Kasumi-1 (cell line): ENCODE measurements around the gene ETV3.
"Not testable (repeated sequence)": the region's sequence is repeated elsewhere in the genome, so short reads cannot be mapped to it uniquely, and the experiment has no call there.

Source experiments
- DNase-seq, 2 experiments: peaks; one replicate each; lab custom pipeline; 2025; lab: John Stamatoyannopoulos, UW

Gene ETV3

GRCh38 chr1:157112186-157112867 lies 25.9 kb downstream of the ETV3 start:
- no peak for DNase-seq

GRCh38 chr1:157111396-157112165 lies 26.6 kb downstream of the ETV3 start:
- no peak for DNase-seq

- no peak for DNase-seq
Observed at GRCh38 chr1:157110686-157111085, 27.5 kb downstream of the ETV3 start.

DNA sequence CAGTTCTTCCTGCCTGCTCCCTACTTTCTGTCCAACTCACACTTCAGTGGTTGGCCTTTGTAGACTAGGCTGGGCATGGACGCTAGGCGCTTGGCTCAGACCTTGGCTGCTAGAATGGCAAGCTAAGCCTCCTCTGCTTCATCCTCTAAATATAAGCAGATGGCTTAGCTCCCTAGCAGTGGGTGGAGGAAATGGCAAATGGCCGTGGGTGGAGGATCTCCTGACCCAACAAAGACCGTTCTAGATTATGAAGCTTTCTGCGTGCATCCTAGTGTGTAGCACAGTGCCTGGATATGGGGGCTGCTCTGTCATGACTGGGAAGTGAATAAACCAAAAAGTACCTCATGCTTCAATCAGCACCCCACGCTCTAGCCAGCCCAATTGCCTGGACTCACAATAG lies 28.2 kb downstream of the ETV3 start:
- no peak for DNase-seq

- DNase-seq = no peak
Observed at GRCh38 chr1:157108448-157108847, 29.7 kb downstream of the ETV3 start.

DNA sequence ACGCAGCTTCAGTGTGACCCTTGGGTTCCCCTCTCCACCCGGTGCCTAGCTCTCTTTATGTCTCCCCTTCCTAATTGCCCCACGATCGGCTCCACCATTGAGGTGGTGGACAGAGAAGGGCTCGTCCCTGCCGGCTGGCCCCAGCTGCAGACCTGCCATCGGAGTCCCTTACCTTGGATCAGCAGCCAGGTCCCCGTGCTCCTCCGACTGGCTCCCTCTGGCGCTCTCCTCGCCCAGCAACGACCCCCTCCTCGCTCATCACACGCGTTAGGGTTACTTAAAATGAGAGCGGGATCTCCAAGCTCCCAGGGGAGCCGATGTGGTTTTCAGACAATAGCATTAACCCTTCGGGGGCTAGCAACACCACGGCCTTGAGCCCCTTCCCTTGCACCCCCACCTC lies 30.5 kb downstream of the ETV3 start:
- DNase-seq = no peak

DNA sequence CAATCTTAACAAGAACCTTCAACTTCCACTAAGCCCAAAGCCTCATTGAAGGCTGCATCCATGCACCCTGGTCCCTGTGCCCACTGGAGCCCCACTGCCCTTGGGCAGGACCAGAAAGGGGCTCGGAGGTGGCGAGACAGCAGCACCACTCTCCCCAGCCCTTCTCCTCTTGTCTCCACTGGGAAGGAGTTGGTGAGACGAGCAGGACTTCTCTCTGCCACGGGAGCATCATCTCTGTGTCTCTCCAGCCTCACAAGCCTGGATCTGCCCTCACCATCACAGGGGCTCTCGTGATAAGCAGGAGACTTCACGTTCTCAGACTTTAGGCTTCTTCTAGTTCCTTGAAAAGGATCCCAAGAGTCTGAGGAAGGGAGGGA lies 31.4 kb downstream of the ETV3 start:
- no peak for DNase-seq

GRCh38 chr1:157105988-157106812 lies 32.0 kb downstream of the ETV3 start:
- no peak for DNase-seq

GRCh38 chr1:157105298-157105987 lies 32.8 kb downstream of the ETV3 start:
- no peak for DNase-seq

- DNase-seq = no peak
Observed at GRCh38 chr1:157104598-157105293, 33.4 kb downstream of the ETV3 start.

DNA sequence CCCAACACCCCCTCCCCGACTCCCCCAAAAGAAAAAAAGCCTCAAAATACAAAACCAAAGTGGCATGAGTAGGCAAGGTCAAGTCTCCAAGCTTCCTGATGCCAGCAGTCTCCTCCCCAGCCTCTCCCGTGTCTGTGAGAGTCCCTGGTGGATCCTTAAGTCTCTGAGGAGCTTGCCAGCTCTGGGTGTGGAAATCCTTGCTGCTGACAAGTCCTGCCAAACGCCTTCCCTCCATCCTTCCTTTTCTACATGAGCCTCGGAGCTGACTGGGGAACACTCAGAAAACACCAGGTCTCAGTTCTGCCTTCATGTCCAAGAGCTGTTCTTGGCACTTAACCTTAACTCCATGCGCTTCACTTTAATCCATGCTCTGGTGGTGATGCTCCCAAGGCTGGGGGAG lies 34.9 kb downstream of the ETV3 start:
- no peak for DNase-seq

GRCh38 chr1:157101149-157101548 lies 37.0 kb downstream of the ETV3 start:
- no peak for DNase-seq

- DNase-seq = no peak
Observed at GRCh38 chr1:157099633-157100009, 38.6 kb downstream of the ETV3 start, which contains the start of gene ETV3L. Gene ETV3L (minus strand): TSS chr1:157099808. CDS start chr1:157099523, 285 bp downstream.

DNA sequence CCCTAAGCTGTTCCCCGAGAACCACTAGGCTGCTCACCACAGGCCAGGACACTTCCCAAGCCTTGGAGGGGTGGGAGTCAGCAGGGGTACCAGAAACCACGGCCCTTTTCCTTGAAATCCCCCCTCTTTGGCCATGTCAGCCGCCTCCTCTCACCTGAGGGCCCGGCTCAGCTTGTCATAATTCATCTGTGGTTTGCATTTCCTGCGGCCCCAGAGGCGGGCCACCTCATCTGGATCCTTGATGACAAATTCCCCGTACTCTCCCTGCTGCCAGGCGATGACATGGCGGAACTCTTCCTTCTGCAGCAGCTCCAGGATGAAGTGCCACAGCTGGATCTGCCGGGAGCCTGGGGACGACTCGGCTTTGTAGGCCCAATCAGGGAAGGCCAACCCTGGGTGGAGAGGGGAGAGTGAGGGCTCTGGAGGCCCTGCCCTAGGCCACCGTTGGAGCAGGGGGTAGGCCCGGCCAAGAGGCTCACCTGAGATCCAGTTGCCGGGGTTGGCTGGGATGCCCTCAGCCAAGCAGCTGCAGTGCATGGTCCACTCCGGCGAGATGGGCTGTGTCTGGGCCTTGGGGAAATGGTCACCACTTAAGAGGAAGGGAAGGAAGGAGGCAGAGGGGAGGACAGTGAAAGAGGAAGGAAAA lies 39.1 kb downstream of the ETV3 start:
- not testable (repeated sequence) for DNase-seq

DNA sequence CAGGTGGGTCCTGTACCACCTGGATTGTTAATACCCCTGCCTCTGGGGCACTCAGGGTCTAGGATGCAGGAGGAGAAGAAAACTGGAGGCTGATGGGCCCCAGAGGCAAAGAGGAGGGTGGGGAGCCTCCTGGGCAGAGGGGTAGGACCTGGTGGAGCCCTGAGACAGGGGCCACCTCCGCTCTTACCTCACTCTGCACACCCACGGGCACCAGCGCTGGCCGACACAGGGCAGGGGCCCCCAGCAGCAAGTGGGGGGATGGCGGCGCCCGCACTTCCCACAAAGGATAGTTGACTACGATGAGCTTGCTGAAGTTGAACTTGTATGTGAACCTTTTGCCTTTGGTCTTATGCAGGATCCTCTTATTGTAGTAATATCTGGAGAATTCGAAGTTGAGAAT lies 39.7 kb downstream of the ETV3 start:
- DNase-seq = no peak

DNA sequence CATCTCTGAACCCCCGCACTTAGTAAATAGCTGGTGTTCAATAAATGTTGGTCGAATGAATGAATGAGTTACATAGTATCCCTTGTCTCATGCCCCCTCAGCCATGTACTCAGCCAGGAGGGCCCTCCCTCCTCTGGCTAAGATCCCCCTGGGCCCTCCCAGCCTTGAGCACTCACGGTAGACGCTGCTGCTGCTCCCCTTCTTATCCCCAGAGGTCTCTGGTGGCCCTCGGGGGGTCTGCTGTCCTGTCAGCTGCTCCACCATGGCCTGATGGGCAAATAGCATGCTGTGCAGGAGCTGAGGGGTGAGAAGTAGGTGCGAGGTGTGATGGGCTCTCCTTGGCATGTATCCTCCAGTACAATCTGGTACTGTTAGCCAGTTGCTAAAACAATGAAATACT lies 40.5 kb downstream of the ETV3 start:
- no peak for DNase-seq

- DNase-seq = no peak
Observed at GRCh38 chr1:157096881-157097280, 41.3 kb downstream of the ETV3 start.

- DNase-seq = no peak
Observed at GRCh38 chr1:157095551-157095950, 42.6 kb downstream of the ETV3 start.

GRCh38 chr1:157095091-157095490 lies 43.1 kb downstream of the ETV3 start:
- no peak for DNase-seq

DNA sequence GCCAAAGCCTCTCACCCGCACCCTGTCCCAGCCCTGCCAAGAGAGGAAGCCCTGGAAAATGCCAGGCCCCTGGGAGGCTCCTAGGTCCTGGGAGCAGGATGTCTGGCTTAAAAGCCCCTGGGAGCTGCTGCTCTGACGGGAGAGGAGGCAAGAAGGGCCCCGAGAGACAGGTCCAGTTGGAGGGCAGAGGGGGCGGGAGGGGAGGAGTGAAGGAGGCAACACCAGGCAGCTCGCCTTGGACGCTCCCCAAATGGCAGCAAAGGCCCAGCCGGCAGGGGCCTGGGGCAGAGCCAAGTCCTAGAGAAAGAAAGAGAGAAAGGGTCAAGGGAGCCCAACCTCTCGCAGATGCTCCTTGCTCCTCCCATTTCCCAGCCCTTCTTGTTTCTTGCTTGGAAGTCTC lies 45.4 kb downstream of the ETV3 start:
- DNase-seq = no peak

DNA sequence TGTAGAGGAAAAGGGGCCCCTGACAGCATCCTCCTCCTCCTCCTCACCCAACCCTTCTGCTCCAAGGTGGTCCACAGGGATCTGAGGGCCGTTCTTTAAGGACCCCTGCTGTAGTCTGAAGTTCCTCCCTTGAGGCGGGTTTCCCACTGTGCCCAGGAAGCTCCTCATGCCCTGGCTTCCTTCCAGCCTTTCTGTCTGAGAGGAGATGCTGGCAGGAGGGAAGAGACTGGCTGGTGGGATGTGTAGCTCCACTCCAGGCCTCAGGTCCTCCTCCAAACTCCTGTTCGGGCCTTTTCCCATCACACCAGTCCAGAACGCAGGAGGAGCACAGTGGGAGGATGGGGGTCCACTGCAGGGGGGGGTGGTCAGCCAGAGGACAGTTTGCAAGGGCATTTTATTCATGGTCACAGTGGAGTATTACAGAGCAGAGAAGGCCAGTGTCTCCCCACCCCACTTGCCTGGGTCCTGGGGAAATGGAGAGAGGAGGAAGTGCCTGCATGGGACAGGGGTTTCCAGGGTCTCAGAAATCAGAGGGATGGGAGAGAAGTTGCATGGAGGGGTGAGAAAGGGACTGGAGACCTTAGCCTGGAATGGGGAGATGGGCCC lies 46.4 kb downstream of the ETV3 start:
- no peak for DNase-seq
